Esophagus squamous epithelium (tissue), 4 donors: ENCODE data around the gene DNAH3.

Source experiments
- CTCF ChIP-seq, 6 experiments: fragments of 450-650 bp in 4 of 6; fragments of 200-600 bp in 2 of 6; sonication (generic) in 2 of 6; IDR thresholded peaks; one replicate each; pipeline ENCODE4 v1.5.1; 2016 to 2019; ENCODE audit warnings: antibody characterized with exemption in 6 of 6, mild to moderate bottlenecking in 4 of 6, moderate library complexity in 4 of 6
- POLR2A ChIP-seq, 4 donors: fragments of 450-650 bp; IDR thresholded peaks; one replicate each; pipeline ENCODE4 v1.6.1; 2017; ENCODE audit warnings: antibody characterized with exemption in 4 of 4, mild to moderate bottlenecking in 4 of 4, moderate library complexity in 3 of 4

GRCh38 chr16:20886320-20886719 lies 264.3 kb downstream of the DNAH3 start:
- TF ChIP-seq POLR2A (IDR thresholded peaks at IDR 0.05): no peak
- no peak for TF ChIP-seq CTCF (IDR thresholded peaks at IDR 0.05)
